MCF 10A (cell line): Measurements from ENCODE around the gene OR4D11. TPM values are rescaled to one million over a fixed set of nuclear protein-coding genes. Genes with fewer than 3 reads are reported as not detected.

ENCODE experiments used
- BruUV-seq: library from RNA; stranded (reverse); fragments of 400-500 nt; replicated peaks from 2 replicates; lab custom pipeline; 2021; lab: Mats Ljungman, UMichigan
- CTCF ChIA-PET: fragments of 300-600 bp; sonication (Branson Sonifier 250); formaldehyde crosslinking; extraction: SDS; loops from one replicate; lab custom pipeline; 2021; ENCODE audit warnings: antibody characterized with exemption, inconsistent platforms; lab: Yijun Ruan, JAX
- POLR2A ChIA-PET: fragments of 300-600, 350-650 bp; sonication (Branson Sonifier 250); formaldehyde crosslinking; extraction: SDS; loops from one replicate; lab custom pipeline; 2020; ENCODE audit warnings: antibody characterized with exemption, inconsistent platforms; lab: Yijun Ruan, JAX
- DNase-seq: peaks from one replicate; pipeline ENCODE4 v3.0.0-alpha.2; 2018; ENCODE audit not compliant: unreplicated experiment
- H3K27ac Mint-ChIP-seq: one replicate; pipeline ENCODE4 v1.8.0; 2022; ENCODE audit warnings: mild to moderate bottlenecking, low read depth, mixed read lengths; ENCODE audit not compliant: unreplicated experiment
- H3K27me3 Mint-ChIP-seq: one replicate; pipeline ENCODE4 v1.8.0; 2022; ENCODE audit warnings: mixed read lengths; ENCODE audit not compliant: insufficient read depth, unreplicated experiment
- H3K36me3 Mint-ChIP-seq: one replicate; pipeline ENCODE4 v1.8.0; 2022; ENCODE audit warnings: mild to moderate bottlenecking, moderate library complexity, mixed read lengths; ENCODE audit not compliant: insufficient read depth, unreplicated experiment
- H3K4me1 Mint-ChIP-seq: one replicate; pipeline ENCODE4 v1.8.0; 2022; ENCODE audit warnings: mixed read lengths; ENCODE audit not compliant: insufficient read depth, unreplicated experiment
- H3K4me3 Mint-ChIP-seq: one replicate; pipeline ENCODE4 v1.8.0; 2022; ENCODE audit warnings: mild to moderate bottlenecking, moderate library complexity, mixed read lengths; ENCODE audit not compliant: unreplicated experiment
- H3K9me3 Mint-ChIP-seq: one replicate; pipeline ENCODE4 v1.8.0; 2022; ENCODE audit warnings: mixed read lengths; ENCODE audit not compliant: unreplicated experiment
- CTCF ChIP-seq: fragments of 200-600 bp; IDR thresholded peaks from one replicate; pipeline ENCODE4 v1.8.0; 2022; ENCODE audit warnings: antibody characterized with exemption, mild to moderate bottlenecking; ENCODE audit not compliant: unreplicated experiment
- intact Hi-C: fragments of 100-400 bp; cut with micrococcal nuclease; formaldehyde crosslinking; loops from 2 replicates; pipeline ENCODE4 v1.14.1; 2022
- total RNA-seq: library from RNA; stranded (reverse); gene quantifications from 2 replicates; pipeline ENCODE4 v1.2.3, GENCODE V29; 2022

Gene OR4D11
- total RNA-seq, 1 experiment from 2014 or later = not detected

GRCh38 chr11:59550842-59551658 lies 47.7 kb downstream of the OR4D11 start:
- CTCF ChIA-PET = interaction anchor here (0.6 to 3.3 kb wide), 4 partner anchors 10 to 318 kb away, joined by 3 to 27 read pairs (median 10); no protein-coding TSS in a partner anchor
- POLR2A ChIA-PET = interaction anchor here (1.0 to 5.4 kb wide), 9 partner anchors 10 to 968 kb away, joined by 3 to 73 read pairs (median 4); partner anchors contain the start of genes OSBP and PATL1
- Mint-ChIP-seq H3K36me3 (peaks cover 17% of the 10 kb centered on the region), H3K4me1 (peaks cover 18% of the 10 kb centered on the region), H3K27me3 (no peaks in the 10 kb centered on the region), H3K27ac (peak overlapping the region; percentile 98), H3K4me3 (peak overlapping the region; percentile 92), H3K9me3 (no peaks in the 10 kb centered on the region)
- intact Hi-C loops = loop anchor here (1.0 to 2.0 kb wide), 5 partner anchors 9 to 204 kb away; partner anchors contain the start of genes OSBP, PATL1 and STX3
- peak; percentile 92 for DNase-seq
- BruUV-seq = no TSS peak
- no peak for TF ChIP-seq CTCF

GRCh38 chr11:59551659-59552521 lies 48.5 kb downstream of the OR4D11 start:
- no peak for TF ChIP-seq CTCF
- ChIA-PET CTCF (interaction anchor here (0.6 to 3.3 kb wide), 2 partner anchors 10 to 105 kb away, joined by 4 to 27 read pairs; no protein-coding TSS in a partner anchor), POLR2A (interaction anchor here (1.0 to 5.4 kb wide), 7 partner anchors 9 to 120 kb away, joined by 3 to 73 read pairs (median 4); partner anchors contain the start of genes OSBP and PATL1)
- BruUV-seq = no TSS peak
- H3K4me1 Mint-ChIP-seq = peaks cover 24% of the 10 kb centered on the region
- peak overlapping the region; percentile 98 for H3K27ac Mint-ChIP-seq
- peak overlapping the region; percentile 92 for H3K4me3 Mint-ChIP-seq
- H3K36me3 Mint-ChIP-seq = peaks cover 17% of the 10 kb centered on the region
- intact Hi-C loops = loop anchor here (1.0 to 2.0 kb wide), 3 partner anchors 8 to 203 kb away; partner anchors contain the start of genes OSBP and STX3
- H3K9me3 Mint-ChIP-seq = no peaks in the 10 kb centered on the region
- H3K27me3 Mint-ChIP-seq = no peaks in the 10 kb centered on the region
- DNase-seq = peak; percentile 80

GRCh38 chr11:59552844-59553243 lies 49.5 kb downstream of the OR4D11 start:
- Mint-ChIP-seq H3K27me3 (no peaks in the 10 kb centered on the region), H3K27ac (peak overlapping the region; percentile 98), H3K4me1 (peaks cover 24% of the 10 kb centered on the region), H3K9me3 (no peaks in the 10 kb centered on the region), H3K36me3 (peaks cover 17% of the 10 kb centered on the region), H3K4me3 (peak overlapping the region; percentile 92)
- intact Hi-C loops = no loop called here
- no peak for TF ChIP-seq CTCF
- DNase-seq = no peak
- no TSS peak for BruUV-seq
- POLR2A ChIA-PET = interaction anchor here (5.4 kb wide), 1 partner anchor 8 kb away, joined by 73 read pairs; no protein-coding TSS in a partner anchor
- CTCF ChIA-PET = no interaction called here
